Endothelial cell of umbilical vein (primary cell): ENCODE results near the gene SLC45A2. TPM values are rescaled to one million over a fixed set of nuclear protein-coding genes. Genes with fewer than 3 reads are reported as not detected.

Experiments
- Bru-seq: library from RNA; stranded (reverse); fragments of 400-500 nt; gene quantifications from one replicate; lab custom pipeline; 2021; lab: Mats Ljungman, UMichigan
- BruChase-seq, 2 experiments: library from RNA; stranded (reverse); fragments of 400-500 nt; gene quantifications; one replicate each; lab custom pipeline; 2021; lab: Mats Ljungman, UMichigan
- BruUV-seq: library from RNA; stranded (reverse); fragments of 400-500 nt; replicated peaks from 2 replicates; lab custom pipeline; 2021; lab: Mats Ljungman, UMichigan
- CTCF ChIA-PET: fragments of 300-600, 350-600 bp; sonication (Branson Sonifier 250); formaldehyde crosslinking; loops from one replicate; lab custom pipeline; 2021; ENCODE audit warnings: antibody characterized with exemption, inconsistent platforms; lab: Charles Lee
- POLR2A ChIA-PET: fragments of 300-600, 350-600 bp; sonication (Branson Sonifier 250); formaldehyde crosslinking; loops from one replicate; lab custom pipeline; 2021; ENCODE audit warnings: antibody characterized with exemption, inconsistent platforms; lab: Charles Lee
- DNase-seq: peaks from one replicate; pipeline ENCODE4 v3.0.0-alpha.2; 2011; ENCODE audit warnings: low read depth, low spot score
- FAIRE-seq: peaks from 2 replicates; lab custom pipeline; 2011; peaks lifted over from hg19 to GRCh38; lab: Jason Lieb, UNC
- H2AFZ ChIP-seq: 2 replicates; pipeline ENCODE4 v1.6.0; 2012; ENCODE audit warnings: low read depth, low read length, control low read depth, inconsistent platforms
- H3K27ac ChIP-seq: 2 replicates; pipeline ENCODE4 v1.5.1; 2011; ENCODE audit warnings: low read depth, mild to moderate bottlenecking, control low read depth, low read length, moderate library complexity; ENCODE audit not compliant: insufficient read depth
- H3K27me3 ChIP-seq, 2 experiments: 2 replicates each; pipeline versions ENCODE4 v1.6.0 to v1.6.1; 2011; ENCODE audit warnings: low read length in 2 of 2, mixed read lengths in 1 of 2; ENCODE audit not compliant: control insufficient read depth in 2 of 2, insufficient read depth in 2 of 2
- H3K36me3 ChIP-seq, 2 experiments: 2 replicates in 1 of 2; 3 replicates in 1 of 2; pipeline ENCODE4 v1.5.1; 2011; ENCODE audit warnings: low read length in 2 of 2, mild to moderate bottlenecking in 1 of 2, moderate library complexity in 1 of 2; ENCODE audit not compliant: control insufficient read depth in 2 of 2, insufficient read depth in 2 of 2; ENCODE audit errors: extremely low read depth in 1 of 2
- H3K4me1 ChIP-seq: 3 replicates; pipeline ENCODE4 v1.5.1; 2011; ENCODE audit warnings: mild to moderate bottlenecking, low read length; ENCODE audit not compliant: control insufficient read depth, insufficient read depth; ENCODE audit errors: extremely low read depth
- H3K4me2 ChIP-seq: 2 replicates; pipeline ENCODE4 v1.6.1; 2011; ENCODE audit warnings: low read length, control low read depth, mixed read lengths; ENCODE audit not compliant: insufficient read depth
- H3K4me3 ChIP-seq, 3 experiments: fragments of 200-600 bp in 1 of 3; sonication (generic), shearing (Covaris generic) in 1 of 3; replicated peaks in 1 of 3; 2 replicates each; pipeline ENCODE4 v1.5.1; 2011 to 2016; ENCODE audit warnings: control low read depth in 3 of 3, low read length in 3 of 3, mild to moderate bottlenecking in 2 of 3, inconsistent platforms in 1 of 3, low read depth in 1 of 3, moderate library complexity in 1 of 3; ENCODE audit not compliant: insufficient read depth in 1 of 3
- H3K79me2 ChIP-seq: 2 replicates; pipeline ENCODE4 v1.6.0; 2012; ENCODE audit warnings: low read length, inconsistent platforms; ENCODE audit not compliant: control insufficient read depth, insufficient read depth
- H3K9ac ChIP-seq: replicated peaks from 2 replicates; pipeline ENCODE3; 2011; ENCODE audit warnings: low read length, control low read depth; ENCODE audit not compliant: insufficient read depth; ENCODE audit errors: extremely low read depth
- H3K9me1 ChIP-seq: replicated peaks from 3 replicates; pipeline ENCODE4 v1.6.0; 2011; ENCODE audit warnings: mild to moderate bottlenecking, low read length; ENCODE audit not compliant: control insufficient read depth, insufficient read depth; ENCODE audit errors: extremely low read depth
- H3K9me3 ChIP-seq: replicated peaks from 2 replicates; pipeline ENCODE4 v1.5.1; 2012; ENCODE audit warnings: low read length, inconsistent platforms; ENCODE audit not compliant: control insufficient read depth, insufficient read depth
- H4K20me1 ChIP-seq: replicated peaks from 2 replicates; pipeline ENCODE3; 2011; ENCODE audit warnings: mild to moderate bottlenecking, low read length; ENCODE audit not compliant: control insufficient read depth, insufficient read depth; ENCODE audit errors: extremely low read depth
- EZH2 ChIP-seq: IDR thresholded peaks from 2 replicates; pipeline ENCODE4 v1.6.1; 2012; ENCODE audit warnings: borderline replicate concordance, low read depth, mild to moderate bottlenecking, moderate library complexity, low read length, inconsistent platforms; ENCODE audit not compliant: severe bottlenecking
- FOS ChIP-seq: IDR thresholded peaks from 2 replicates; pipeline ENCODE4 v1.6.1; 2011; ENCODE audit warnings: mild to moderate bottlenecking, low read length, moderate library complexity, borderline replicate concordance; ENCODE audit not compliant: insufficient read depth
- GATA2 ChIP-seq: IDR thresholded peaks from 2 replicates; pipeline ENCODE4 v1.7.0; 2011; ENCODE audit warnings: low read depth, mild to moderate bottlenecking, moderate library complexity, mixed read lengths, low read length; ENCODE audit not compliant: insufficient read length, insufficient read depth
- JUN ChIP-seq: IDR thresholded peaks from 2 replicates; pipeline ENCODE4 v1.6.1; 2011; ENCODE audit warnings: borderline replicate concordance, low read depth; ENCODE audit not compliant: insufficient read length, insufficient read depth
- MYC ChIP-seq: IDR thresholded peaks from one replicate; pipeline ENCODE4 v1.6.1; 2011; ENCODE audit warnings: mild to moderate bottlenecking, low read depth, low read length
- POLR2A ChIP-seq: IDR thresholded peaks from 2 replicates; pipeline ENCODE4 v1.6.1; 2012; ENCODE audit warnings: low read depth, mild to moderate bottlenecking, control low read depth, low read length
- POLR2AphosphoS5 ChIP-seq: IDR thresholded peaks from 2 replicates; pipeline ENCODE4 v1.6.1; 2012; ENCODE audit warnings: low read depth, mild to moderate bottlenecking, control low read depth, low read length, moderate library complexity; ENCODE audit not compliant: insufficient read depth
- dilution Hi-C: fragments of 300-500 bp; cut with MboI; formaldehyde crosslinking; loops from one replicate; pipeline ENCODE4 v1.15.0; 2019; ENCODE audit warnings: low sequenced_read_pairs; ENCODE audit not compliant: extremely low pct_ligation_motif_present
- intact Hi-C: fragments of 100-400 bp; cut with micrococcal nuclease; formaldehyde crosslinking; loops from one replicate; pipeline ENCODE4 v1.10.0; 2022
- long read RNA-seq: library from polyadenylated mRNA; stranded (forward); transcript quantifications from one replicate; pipeline ENCODE4 v2.0.0, GENCODE V29; 2021
- polyA minus RNA-seq, 3 experiments: library from RNA; depleted of rRNA, polyadenylated mRNA; stranded (reverse); fragments of >200 nt; gene quantifications; 1 replicate in 1 of 3; 2 replicates in 2 of 3; pipeline ENCODE4 v1.2.3, GENCODE V29; 2011
- polyA plus RNA-seq, 4 experiments: library from polyadenylated mRNA; depleted of rRNA in 3 of 4; stranded (reverse) in 3 of 4; unstranded in 1 of 4; fragments of >200 nt; gene quantifications; 2 replicates each; pipeline versions ENCODE4 v1.2.1 to v1.2.3, GENCODE V29; 2011 to 2012; ENCODE audit warnings: missing spikeins in 1 of 4
- total RNA-seq: library from RNA; stranded (reverse); gene quantifications from 2 replicates; pipeline ENCODE4 v1.2.3, GENCODE V29; 2021
- TF ChIP-seq, protein P1 (sequence below): IDR thresholded peaks from 2 replicates; pipeline ENCODE4 v1.6.1; 2011; ENCODE audit not compliant: insufficient read depth, insufficient read length
- TF ChIP-seq, protein P2 (sequence below), 2 donors: IDR thresholded peaks; 1 replicate in 1 of 2; 2 replicates in 1 of 2; pipeline ENCODE4 v1.5.1; 2011; ENCODE audit warnings: low read length in 2 of 2, mild to moderate bottlenecking in 2 of 2, moderate library complexity in 2 of 2, control low read depth in 1 of 2, inconsistent platforms in 1 of 2, low read depth in 1 of 2; ENCODE audit not compliant: insufficient read depth in 1 of 2; ENCODE audit errors: extremely low read depth in 1 of 2

The SLC45A2 gene, protein sequence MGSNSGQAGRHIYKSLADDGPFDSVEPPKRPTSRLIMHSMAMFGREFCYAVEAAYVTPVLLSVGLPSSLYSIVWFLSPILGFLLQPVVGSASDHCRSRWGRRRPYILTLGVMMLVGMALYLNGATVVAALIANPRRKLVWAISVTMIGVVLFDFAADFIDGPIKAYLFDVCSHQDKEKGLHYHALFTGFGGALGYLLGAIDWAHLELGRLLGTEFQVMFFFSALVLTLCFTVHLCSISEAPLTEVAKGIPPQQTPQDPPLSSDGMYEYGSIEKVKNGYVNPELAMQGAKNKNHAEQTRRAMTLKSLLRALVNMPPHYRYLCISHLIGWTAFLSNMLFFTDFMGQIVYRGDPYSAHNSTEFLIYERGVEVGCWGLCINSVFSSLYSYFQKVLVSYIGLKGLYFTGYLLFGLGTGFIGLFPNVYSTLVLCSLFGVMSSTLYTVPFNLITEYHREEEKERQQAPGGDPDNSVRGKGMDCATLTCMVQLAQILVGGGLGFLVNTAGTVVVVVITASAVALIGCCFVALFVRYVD
- total RNA-seq: not detected in 2 replicates
- polyA plus RNA-seq: not detected in 2 replicates
- polyA plus RNA-seq (2011; cell fraction: cytosol; rRNA removed): not detected in 2 replicates
- 0.24 TPM in 1 of 2 replicates, not detected in the other for polyA plus RNA-seq (2011; cell fraction: nucleus; rRNA removed)
- polyA plus RNA-seq (2012): not detected in 2 replicates
- 0.68 TPM in 1 of 2 replicates, not detected in the other for polyA minus RNA-seq
- not detected for polyA minus RNA-seq (2011; cell fraction: cytosol; rRNA and poly(A)+ RNA removed)
- 0.29 and 1.1 TPM in 2 replicates for polyA minus RNA-seq (2011; cell fraction: nucleus; rRNA and poly(A)+ RNA removed)
- Bru-seq, nascent RNA: percentile 18 among the genes with signal in this experiment
- BruChase-seq, experiment 1, labeled RNA remaining after a 6-hour chase: percentile 22 among the genes with signal in this experiment
- percentile 18 among the genes with signal in this experiment for BruChase-seq, experiment 2, labeled RNA remaining after a 2-hour chase
- long read RNA-seq: 0 reads

DNA sequence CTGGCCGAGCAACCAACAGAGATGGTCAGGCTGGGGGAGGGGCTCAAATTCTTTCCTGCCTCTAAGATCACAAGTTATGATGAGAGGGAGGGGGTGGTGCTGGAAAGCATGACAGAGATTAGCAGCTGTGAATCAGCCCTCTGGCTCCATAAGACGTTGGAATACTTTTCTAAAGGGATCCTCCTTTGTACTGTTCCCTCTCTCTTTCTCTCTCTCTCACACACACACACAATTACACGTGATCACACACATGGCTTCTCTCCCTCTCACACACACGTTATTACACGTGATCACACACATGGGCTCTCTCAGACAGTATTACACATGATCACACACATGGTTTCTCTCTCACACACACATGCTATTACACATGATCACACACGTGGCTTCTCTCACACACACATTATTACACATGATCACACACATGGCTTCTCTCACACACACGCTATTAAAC is at the start of gene SLC45A2:
SLC45A2 (minus strand) TSS at position 23 of the 454 bp plus-strand sequence. CDS start 110 bp downstream, outside the sequence.
- dilution Hi-C loops: no loop called here
- ChIA-PET POLR2A (no interaction called here), CTCF (no interaction called here)
- FAIRE-seq (no peak), DNase-seq (no peak)
- H3K79me2 ChIP-seq: no peaks in the 10 kb centered on the region
- H3K4me2 ChIP-seq: no peak within 1 kb of the TSS
- H3K9me3 ChIP-seq: no peaks in the 10 kb centered on the region
- intact Hi-C loops: no loop called here
- TF ChIP-seq MYC (no peak), POLR2A (no peak), JUN (no peak), EZH2 (no peak), POLR2AphosphoS5 (no peak), GATA2 (no peak), FOS (no peak)
- TF ChIP-seq, protein P1, sequence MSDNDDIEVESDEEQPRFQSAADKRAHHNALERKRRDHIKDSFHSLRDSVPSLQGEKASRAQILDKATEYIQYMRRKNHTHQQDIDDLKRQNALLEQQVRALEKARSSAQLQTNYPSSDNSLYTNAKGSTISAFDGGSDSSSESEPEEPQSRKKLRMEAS: no peak
- TF ChIP-seq, protein P2, sequence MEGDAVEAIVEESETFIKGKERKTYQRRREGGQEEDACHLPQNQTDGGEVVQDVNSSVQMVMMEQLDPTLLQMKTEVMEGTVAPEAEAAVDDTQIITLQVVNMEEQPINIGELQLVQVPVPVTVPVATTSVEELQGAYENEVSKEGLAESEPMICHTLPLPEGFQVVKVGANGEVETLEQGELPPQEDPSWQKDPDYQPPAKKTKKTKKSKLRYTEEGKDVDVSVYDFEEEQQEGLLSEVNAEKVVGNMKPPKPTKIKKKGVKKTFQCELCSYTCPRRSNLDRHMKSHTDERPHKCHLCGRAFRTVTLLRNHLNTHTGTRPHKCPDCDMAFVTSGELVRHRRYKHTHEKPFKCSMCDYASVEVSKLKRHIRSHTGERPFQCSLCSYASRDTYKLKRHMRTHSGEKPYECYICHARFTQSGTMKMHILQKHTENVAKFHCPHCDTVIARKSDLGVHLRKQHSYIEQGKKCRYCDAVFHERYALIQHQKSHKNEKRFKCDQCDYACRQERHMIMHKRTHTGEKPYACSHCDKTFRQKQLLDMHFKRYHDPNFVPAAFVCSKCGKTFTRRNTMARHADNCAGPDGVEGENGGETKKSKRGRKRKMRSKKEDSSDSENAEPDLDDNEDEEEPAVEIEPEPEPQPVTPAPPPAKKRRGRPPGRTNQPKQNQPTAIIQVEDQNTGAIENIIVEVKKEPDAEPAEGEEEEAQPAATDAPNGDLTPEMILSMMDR (IDR thresholded peaks at IDR 0.05; ENCODE audit: extremely low read depth in 1 of 2, insufficient read depth in 1 of 2, low read depth in 1 of 2, low read length in 2 of 2): no peak
- no peaks in the 10 kb centered on the region for H4K20me1 ChIP-seq
- peaks cover 0 to 6% of the 10 kb centered on the region in 2 experiments for H3K36me3 ChIP-seq
- H3K27me3 ChIP-seq: no peaks in the 10 kb centered on the region
- no peak within 1 kb of the TSS for H3K27ac ChIP-seq
- H3K4me1 ChIP-seq: no peaks in the 10 kb centered on the region
- H2AFZ ChIP-seq: no peak within 1 kb of the TSS
- H3K9ac ChIP-seq: no peak within 1 kb of the TSS
- H3K4me3 ChIP-seq: no peak within 1 kb of the TSS
- no TSS peak for BruUV-seq
- no peaks in the 10 kb centered on the region for H3K9me1 ChIP-seq
